Skeletal muscle satellite cell (primary cell): ENCODE measurements around the gene LPP.

Experiments used
- H3K27me3 ChIP-seq: 2 replicates; pipeline ENCODE4 v1.7.0; 2013; ENCODE audit warnings: low read length; ENCODE audit not compliant: control insufficient read depth, insufficient read depth
- H3K36me3 ChIP-seq: 2 replicates; pipeline ENCODE4 v1.7.0; 2013; ENCODE audit warnings: mild to moderate bottlenecking, control low read depth, low read length; ENCODE audit not compliant: insufficient read depth
- H3K4me1 ChIP-seq: 2 replicates; pipeline ENCODE4 v1.7.0; 2013; ENCODE audit warnings: low read length; ENCODE audit not compliant: control insufficient read depth, insufficient read depth
- H3K4me2 ChIP-seq: 2 replicates; pipeline ENCODE4 v1.7.0; 2013; ENCODE audit warnings: mild to moderate bottlenecking, low read length
- H3K4me3 ChIP-seq: 2 replicates; pipeline ENCODE4 v1.7.0; 2013; ENCODE audit warnings: low read length
- H3K9ac ChIP-seq: 2 replicates; pipeline ENCODE4 v1.7.0; 2013; ENCODE audit warnings: mild to moderate bottlenecking, low read depth, low read length, moderate library complexity
- H3K9me3 ChIP-seq: replicated peaks from 2 replicates; pipeline ENCODE4 v1.7.0; 2013; ENCODE audit warnings: mild to moderate bottlenecking, control low read depth, low read length

Gene LPP

DNA sequence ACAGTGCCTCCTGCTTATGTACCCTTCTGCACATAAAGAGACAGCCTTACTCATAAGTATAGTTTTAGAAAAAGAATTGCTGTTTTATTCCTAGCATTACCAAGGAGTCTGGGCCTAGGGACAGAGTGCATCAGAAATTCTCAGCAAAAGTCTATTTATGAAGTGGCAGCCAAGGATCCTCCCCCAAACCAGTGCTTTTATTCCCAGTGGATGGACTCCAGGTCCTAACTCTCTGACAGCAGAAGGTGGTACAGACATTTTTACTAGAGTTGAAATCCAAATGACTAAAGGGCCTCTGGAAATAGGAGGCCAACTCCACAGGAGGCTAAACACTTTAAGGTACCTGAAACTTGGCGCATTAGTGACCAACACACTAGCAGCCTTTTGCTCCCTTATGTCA, 610.7 kb downstream of the LPP start:
- Histone ChIP-seq H3K27me3 (no peaks in the 10 kb centered on the region), H3K9ac (no peak overlapping the region), H3K4me1 (no peaks in the 10 kb centered on the region), H3K36me3 (no peaks in the 10 kb centered on the region), H3K9me3 (no peaks in the 10 kb centered on the region), H3K4me2 (no peak overlapping the region), H3K4me3 (no peak overlapping the region)

DNA sequence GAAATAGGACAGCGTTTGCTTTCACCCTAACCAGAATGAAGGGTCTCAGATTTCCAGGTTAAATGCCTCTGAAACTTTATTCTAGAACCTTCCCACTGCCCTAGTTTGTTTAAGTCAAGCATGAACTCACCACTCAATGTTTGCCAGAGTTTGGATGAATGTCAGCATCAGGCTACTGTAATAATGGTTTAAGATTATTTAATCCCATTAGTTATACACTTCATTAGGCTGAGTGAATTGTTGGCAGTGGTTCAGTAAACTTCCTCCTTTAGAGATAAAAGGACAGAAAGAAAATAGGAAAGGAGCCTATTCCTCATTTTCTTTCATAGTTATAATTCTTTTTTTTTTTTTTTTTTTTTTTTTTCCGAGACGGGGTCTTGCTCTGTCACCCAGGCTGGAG, 615.9 kb downstream of the LPP start:
- Histone ChIP-seq H3K9me3 (no peaks in the 10 kb centered on the region), H3K36me3 (no peaks in the 10 kb centered on the region), H3K4me1 (peaks cover 8% of the 10 kb centered on the region), H3K4me3 (no peak overlapping the region), H3K27me3 (no peaks in the 10 kb centered on the region), H3K4me2 (no peak overlapping the region), H3K9ac (no peak overlapping the region)

DNA sequence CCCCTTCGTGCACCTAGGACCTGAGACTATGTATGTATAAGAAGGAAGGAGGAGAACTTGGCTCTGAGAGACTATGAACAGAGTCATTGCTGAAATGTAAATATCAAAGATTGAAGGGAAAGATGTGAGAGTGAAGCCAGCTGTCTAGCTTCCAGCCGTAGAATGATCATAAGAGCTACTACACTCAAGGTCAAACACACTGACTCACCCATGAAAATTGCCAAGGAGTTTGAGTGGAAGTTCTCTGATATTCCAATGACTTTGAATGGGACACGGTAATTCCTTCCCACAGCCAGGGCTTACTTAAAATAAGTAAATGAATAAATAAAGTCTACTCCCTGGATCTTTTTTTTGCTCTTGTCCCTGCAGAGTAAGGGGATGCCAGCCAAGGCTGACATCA, 618.9 kb downstream of the LPP start:
- H3K27me3 ChIP-seq: no peaks in the 10 kb centered on the region
- H3K4me3 ChIP-seq: no peak overlapping the region
- H3K4me2 ChIP-seq: peak overlapping the region; percentile 34
- H3K4me1 ChIP-seq: peaks cover 20% of the 10 kb centered on the region
- no peaks in the 10 kb centered on the region for H3K9me3 ChIP-seq
- H3K36me3 ChIP-seq: no peaks in the 10 kb centered on the region
- H3K9ac ChIP-seq: no peak overlapping the region

DNA sequence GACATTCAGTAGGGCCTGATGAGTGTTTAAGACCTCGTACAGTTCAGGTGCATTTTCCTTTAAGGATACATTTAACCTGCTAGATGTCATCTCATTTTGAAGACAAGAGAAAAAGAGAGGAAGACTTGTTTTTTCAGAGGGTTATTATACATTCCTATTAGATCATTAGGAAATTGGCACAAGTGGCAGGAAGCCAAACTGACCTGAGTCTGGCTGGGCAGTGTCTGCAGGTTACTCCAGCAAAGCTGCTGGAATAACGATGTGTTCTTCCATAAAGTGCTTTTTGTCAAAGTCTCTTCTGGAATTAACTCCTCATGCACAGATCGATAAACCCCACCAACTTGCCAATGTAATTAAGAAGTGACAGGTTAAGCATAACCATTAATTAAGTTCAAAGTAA, 621.5 kb downstream of the LPP start:
- Histone ChIP-seq H3K4me2 (no peak overlapping the region), H3K36me3 (no peaks in the 10 kb centered on the region), H3K27me3 (no peaks in the 10 kb centered on the region), H3K9me3 (no peaks in the 10 kb centered on the region), H3K4me3 (no peak overlapping the region), H3K4me1 (peaks cover 20% of the 10 kb centered on the region), H3K9ac (no peak overlapping the region)

DNA sequence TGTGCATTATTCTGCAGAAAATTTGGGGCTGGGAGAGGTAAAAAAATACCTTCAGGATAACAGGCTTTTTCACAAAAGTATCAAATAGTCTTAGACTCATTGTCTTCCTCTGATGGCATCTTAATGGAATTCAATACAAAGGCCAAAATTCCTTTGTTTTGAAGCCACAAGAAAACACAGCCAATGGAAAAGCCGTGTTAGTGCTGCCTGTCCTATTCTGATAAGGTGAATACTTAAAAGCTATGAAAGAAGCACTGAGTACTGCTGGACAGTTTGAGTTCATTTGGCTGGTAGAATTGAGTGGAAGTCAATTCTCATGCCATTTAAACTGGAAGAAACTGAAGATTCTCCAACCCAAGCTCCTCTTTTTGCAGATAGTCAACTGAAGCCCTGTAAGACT, 622.5 kb downstream of the LPP start:
- Histone ChIP-seq H3K9me3 (no peaks in the 10 kb centered on the region), H3K4me1 (peaks cover 20% of the 10 kb centered on the region), H3K4me2 (no peak overlapping the region), H3K36me3 (no peaks in the 10 kb centered on the region), H3K4me3 (no peak overlapping the region), H3K9ac (no peak overlapping the region), H3K27me3 (no peaks in the 10 kb centered on the region)

DNA sequence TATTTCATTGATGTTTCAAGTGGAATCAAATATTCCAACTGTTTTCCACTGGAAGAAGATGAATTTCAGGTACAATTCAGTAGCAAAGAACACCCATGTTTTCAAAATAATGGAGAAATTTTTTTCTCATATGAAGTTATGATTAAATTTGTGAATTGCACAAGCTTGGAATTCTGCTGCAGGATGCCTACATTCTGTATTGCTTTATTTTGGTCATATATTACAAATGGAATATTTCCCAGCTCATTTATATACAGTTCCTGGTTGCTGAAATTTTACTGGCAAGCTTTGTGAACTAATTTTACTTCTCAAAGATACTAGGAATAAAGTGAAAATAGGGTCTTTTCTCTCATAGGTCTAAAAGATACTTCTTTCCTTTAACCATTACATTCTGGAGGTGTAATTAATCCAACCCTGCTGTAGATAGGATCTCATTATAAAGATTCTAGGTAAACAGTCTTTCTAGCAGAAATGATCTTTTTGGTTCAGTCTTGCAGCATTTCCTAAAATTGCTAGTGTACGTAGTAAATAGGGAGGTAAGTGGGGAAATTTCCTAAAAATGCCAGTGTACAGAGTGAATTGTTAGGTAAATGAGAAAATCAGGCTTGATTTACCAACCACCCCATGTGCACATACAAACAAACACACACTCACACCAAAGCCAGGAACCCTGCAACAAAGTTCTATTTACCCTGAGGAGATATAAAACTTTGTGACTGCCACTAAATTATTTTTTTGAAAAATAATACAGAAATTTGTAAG, 624.3 kb downstream of the LPP start:
- no peaks in the 10 kb centered on the region for H3K36me3 ChIP-seq
- H3K27me3 ChIP-seq: no peaks in the 10 kb centered on the region
- H3K4me1 ChIP-seq: peaks cover 21% of the 10 kb centered on the region
- H3K9me3 ChIP-seq: no peaks in the 10 kb centered on the region
- H3K4me3 ChIP-seq: no peak overlapping the region
- H3K4me2 ChIP-seq: no peak overlapping the region
- H3K9ac ChIP-seq: no peak overlapping the region

DNA sequence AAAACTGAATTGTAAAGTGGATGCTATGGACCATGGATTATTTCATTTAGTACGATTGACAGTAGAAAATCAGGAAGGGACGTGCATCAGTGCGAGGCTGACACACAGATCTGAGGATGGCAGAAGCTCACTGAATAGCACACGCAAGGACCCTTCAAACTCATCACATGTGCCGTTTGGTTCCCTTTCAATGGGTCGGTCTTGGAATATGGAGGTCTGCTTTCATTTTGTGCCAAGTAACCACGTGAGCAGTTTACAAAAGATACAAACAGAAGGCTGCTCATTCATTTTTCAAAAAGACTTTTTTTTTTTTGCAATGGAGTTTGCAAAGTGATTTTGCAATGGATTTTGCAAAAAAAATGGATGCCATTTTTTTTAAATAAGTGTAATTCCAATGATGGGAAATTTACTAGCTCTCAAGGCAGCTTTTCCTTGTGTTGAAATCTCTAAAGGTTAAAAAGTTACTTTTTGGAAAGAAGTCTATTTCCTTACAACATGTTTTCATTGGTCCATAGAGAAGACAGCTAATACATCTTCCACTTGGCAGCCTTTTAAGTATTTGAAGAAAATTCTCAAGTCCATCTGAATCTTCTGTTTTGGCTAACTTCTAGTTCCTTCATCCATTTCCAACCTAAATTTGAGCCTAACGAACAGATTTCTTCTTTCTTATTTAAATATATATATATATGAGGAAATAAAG, 625.5 kb downstream of the LPP start:
- Histone ChIP-seq H3K4me2 (no peak overlapping the region), H3K36me3 (no peaks in the 10 kb centered on the region), H3K9me3 (no peaks in the 10 kb centered on the region), H3K9ac (no peak overlapping the region), H3K27me3 (no peaks in the 10 kb centered on the region), H3K4me1 (peaks cover 21% of the 10 kb centered on the region), H3K4me3 (no peak overlapping the region)

DNA sequence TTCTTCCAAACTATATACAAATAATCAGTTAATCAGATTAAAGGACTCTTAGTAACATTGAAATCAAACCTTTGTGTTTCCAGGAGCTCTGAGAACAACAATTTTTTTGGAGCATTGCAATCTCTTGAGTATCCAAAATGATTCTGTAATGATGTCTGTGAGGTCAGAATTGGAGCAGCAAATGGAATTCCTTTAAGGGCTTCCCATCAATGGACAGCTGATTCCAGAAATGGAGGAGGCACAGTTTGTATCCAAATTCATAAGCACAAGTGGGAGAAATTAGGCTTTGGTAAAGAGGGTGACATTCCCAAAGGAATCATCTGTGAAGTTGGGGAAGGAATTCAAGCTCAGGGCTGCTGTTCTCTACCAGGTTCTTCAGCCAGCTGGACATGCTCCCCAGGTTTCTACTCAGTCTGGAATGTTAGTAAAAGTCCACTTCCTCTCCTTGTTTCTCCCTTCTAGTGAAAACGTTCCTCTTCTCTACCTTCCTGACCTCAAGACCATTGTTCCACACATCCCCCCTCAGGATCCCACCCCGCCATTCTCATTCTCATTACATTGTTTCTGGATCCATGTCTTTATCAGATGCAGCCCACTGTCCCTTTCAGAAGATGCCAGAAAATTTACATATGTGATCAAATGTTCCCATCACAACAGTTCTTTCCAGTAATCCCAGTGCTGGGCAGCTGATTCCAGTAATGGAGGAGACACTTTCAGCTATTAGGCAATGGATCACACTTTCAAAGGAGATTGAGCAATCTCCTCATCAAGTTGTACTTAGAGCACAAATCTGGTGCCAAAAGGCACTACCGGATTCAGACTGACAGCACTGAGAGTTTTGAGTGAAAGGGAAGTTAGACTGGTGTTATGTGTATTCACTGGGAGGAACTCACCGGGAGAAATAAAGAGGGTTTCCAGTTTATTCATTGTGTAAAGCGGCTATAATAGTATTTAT, 626.5 kb downstream of the LPP start:
- H3K4me3 ChIP-seq: no peak overlapping the region

DNA sequence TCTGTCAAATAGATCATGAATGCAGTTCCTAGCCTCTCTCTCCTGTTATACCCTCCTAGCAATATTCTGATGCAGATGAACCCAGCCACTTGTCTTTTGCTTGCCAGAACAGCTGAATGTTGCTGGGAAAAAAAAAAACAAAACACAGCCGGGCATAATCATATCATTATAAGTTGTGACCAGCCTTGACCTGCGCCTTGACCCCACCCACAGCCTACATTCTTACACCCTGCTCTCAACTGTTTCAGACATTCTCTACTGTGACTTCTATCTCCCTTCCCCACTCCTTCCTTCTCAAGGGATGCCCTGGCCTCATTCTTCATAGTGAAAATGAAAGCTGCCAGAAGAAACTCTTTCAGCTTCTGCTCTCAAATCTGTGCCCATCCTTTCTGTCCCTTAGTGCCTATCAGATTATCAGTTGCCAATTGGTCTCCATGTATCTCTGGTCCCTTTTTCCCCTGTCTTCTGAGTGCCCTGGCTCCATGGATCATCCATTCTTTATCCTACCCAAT, 628.7 kb downstream of the LPP start:
- H3K4me2 ChIP-seq: peak overlapping the region; percentile 4
- H3K9ac ChIP-seq: no peak overlapping the region
- no peaks in the 10 kb centered on the region for H3K27me3 ChIP-seq
- H3K4me3 ChIP-seq: no peak overlapping the region
- H3K9me3 ChIP-seq: no peaks in the 10 kb centered on the region
- H3K36me3 ChIP-seq: no peaks in the 10 kb centered on the region
- peaks cover 9% of the 10 kb centered on the region for H3K4me1 ChIP-seq

More for the DNA sequence above, 626.5 kb downstream of the LPP start:
- H3K36me3 ChIP-seq: no peaks in the 10 kb centered on the region
- no peaks in the 10 kb centered on the region for H3K9me3 ChIP-seq
- no peaks in the 10 kb centered on the region for H3K27me3 ChIP-seq
- H3K4me1 ChIP-seq: peaks cover 21% of the 10 kb centered on the region
- H3K9ac ChIP-seq: no peak overlapping the region
- H3K4me2 ChIP-seq: no peak overlapping the region

DNA sequence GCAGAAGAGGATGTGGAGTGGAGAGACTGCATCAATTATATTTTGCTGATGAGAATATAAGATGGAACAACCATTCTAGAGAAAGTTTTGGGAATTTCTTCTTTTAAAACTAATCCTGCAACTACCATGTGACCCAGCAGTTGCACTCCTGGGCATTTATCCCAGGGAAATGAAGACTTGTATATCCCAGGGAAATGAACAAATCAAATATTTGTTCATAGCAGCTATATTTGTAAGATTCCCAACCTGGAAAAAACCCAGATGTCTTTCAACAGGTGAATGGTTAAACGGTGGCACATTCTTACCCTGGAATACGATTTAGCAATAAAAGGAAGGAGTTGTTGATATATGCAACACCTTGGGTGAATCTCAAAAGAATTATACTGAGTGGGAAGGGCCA, 632.5 kb downstream of the LPP start:
- H3K4me3 ChIP-seq: no peak overlapping the region
- no peak overlapping the region for H3K4me2 ChIP-seq
- no peaks in the 10 kb centered on the region for H3K9me3 ChIP-seq
- no peaks in the 10 kb centered on the region for H3K27me3 ChIP-seq
- H3K4me1 ChIP-seq: peaks cover 33% of the 10 kb centered on the region
- H3K36me3 ChIP-seq: no peaks in the 10 kb centered on the region
- no peak overlapping the region for H3K9ac ChIP-seq

DNA sequence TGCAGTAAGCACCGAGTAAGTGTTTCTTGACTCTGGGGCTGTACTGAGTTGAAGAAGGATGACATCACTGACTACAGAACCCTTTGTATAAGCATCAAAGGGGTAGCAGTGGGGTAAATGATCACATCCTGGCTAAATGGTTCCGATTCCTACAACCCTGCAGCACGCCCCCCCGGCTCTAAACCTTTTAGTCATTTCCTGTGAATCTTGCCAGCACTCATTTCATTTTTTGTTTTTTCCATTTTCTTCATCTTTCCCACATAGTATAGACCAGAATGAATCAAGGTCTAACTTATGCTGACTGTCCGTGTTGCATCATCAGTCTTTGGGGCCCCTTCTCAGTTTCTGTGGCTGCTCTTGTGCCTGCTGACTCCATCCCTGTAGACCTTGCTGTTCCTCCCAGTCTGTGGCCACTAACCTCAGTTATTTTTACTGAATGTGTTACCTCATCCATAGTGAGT, 634.7 kb downstream of the LPP start:
- Histone ChIP-seq H3K4me3 (no peak overlapping the region), H3K36me3 (no peaks in the 10 kb centered on the region), H3K9ac (peak overlapping the region; percentile 37), H3K27me3 (no peaks in the 10 kb centered on the region), H3K4me2 (peak overlapping the region; percentile 36), H3K9me3 (no peaks in the 10 kb centered on the region), H3K4me1 (peaks cover 35% of the 10 kb centered on the region)
